Thoracic aorta (tissue), 2 donors: Measurements from ENCODE around the gene HELZ2. TPM values are rescaled to one million over a fixed set of nuclear protein-coding genes. Genes with fewer than 3 reads are reported as not detected.

Experiments
- ATAC-seq: fragments of 150-250 bp; one replicate; pipeline ENCODE4 v1.8.0; 2017; ENCODE audit warnings: low read depth; ENCODE audit not compliant: insufficient number of reproducible peaks, low FRiP score
- DNase-seq: peaks from one replicate; pipeline ENCODE4 v3.0.0-alpha.2; 2020; ENCODE audit warnings: low spot score
- H3K27ac ChIP-seq, 2 donors: fragments of 200-600 bp; sonication (generic); 1 replicate in 1 of 2; 2 replicates in 1 of 2; pipeline ENCODE4 v1.5.1; 2016; ENCODE audit warnings: mild to moderate bottlenecking in 2 of 2, moderate library complexity in 2 of 2
- H3K27me3 ChIP-seq: fragments of 200-600 bp; sonication (generic); replicated peaks from 2 replicates; pipeline ENCODE4 v1.6.0; 2016; ENCODE audit warnings: mild to moderate bottlenecking; ENCODE audit not compliant: insufficient read depth
- H3K36me3 ChIP-seq: fragments of 200-600 bp; sonication (generic); one replicate; pipeline ENCODE4 v1.5.1; 2016
- H3K4me1 ChIP-seq, 2 donors: fragments of 200-600 bp; sonication (generic); 1 replicate in 1 of 2; 2 replicates in 1 of 2; pipeline versions ENCODE4 v1.5.1 to v1.6.0; 2016; ENCODE audit warnings: low read depth in 2 of 2, mild to moderate bottlenecking in 1 of 2; ENCODE audit not compliant: control insufficient read depth in 1 of 2
- H3K4me3 ChIP-seq: fragments of 200-600 bp; sonication (generic); 2 replicates; pipeline ENCODE4 v1.5.1; 2016; ENCODE audit warnings: mild to moderate bottlenecking
- H3K9me3 ChIP-seq: fragments of 200-600 bp; sonication (generic); 2 replicates; pipeline ENCODE4 v1.5.1; 2016
- total RNA-seq, 2 donors: library from RNA; depleted of rRNA; stranded (reverse); fragments of >200 nt; gene quantifications; one replicate each; pipeline versions ENCODE4 v1.1.0 to v1.2.3, GENCODE V29; 2016
- TF ChIP-seq, protein P1 (sequence below): fragments of 200-600 bp; sonication (generic); IDR thresholded peaks from one replicate; pipeline ENCODE4 v1.5.1; 2019; ENCODE audit warnings: antibody characterized with exemption

HELZ2 gene
- total RNA-seq, 2 donors from 2014 or later: 45.2 to 50.3 TPM

DNA sequence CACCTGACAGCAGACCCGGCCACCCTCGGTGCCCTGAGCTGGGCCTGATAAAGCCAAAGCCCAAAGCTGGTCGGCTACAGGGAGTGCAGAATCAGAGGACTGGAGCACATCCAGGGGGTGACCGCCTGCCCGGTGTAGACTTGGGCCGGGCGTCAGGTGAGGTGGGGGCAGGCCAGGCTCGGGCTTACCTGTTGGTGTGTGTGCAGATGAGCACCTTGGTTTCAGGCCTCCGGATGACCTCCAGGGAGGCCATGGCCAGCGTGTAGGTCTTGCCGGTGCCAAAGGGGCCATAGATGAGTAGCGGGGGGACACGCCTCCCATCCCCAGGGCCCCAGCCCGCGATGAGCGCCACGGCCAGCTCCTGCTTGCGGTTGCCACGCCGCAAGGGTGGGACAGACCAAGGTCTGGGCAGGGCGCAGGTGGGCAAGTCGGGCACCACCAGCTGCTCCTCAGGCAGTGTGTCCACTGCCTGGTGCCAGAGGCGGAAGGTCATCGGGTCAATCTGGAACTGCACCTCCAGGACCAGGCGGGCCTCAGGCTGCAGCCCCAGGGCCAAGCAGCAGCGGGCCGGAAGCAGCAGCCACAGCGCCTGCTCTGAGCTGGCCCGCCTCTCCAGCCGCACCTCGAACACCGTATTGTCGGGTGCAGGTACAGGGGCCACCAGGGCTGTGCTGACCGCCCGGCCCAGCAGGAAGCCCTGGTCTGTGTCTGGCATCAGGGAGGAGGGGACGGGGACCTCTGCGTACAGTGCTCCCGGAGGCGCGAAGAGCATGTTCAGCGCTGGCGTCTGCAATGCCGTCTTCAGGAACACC, 5.7 kb downstream of the HELZ2 start:
- DNase-seq (no peak), ATAC-seq (no peak)
- H3K4me3 ChIP-seq: peak overlapping the region; percentile 30
- H3K27me3 ChIP-seq: no peaks in the 10 kb centered on the region
- no peaks in the 10 kb centered on the region for H3K9me3 ChIP-seq
- peaks cover 5% of the 10 kb centered on the region for H3K36me3 ChIP-seq
- peaks cover 3 to 8% of the 10 kb centered on the region in 2 donors for H3K4me1 ChIP-seq
- TF ChIP-seq, protein P1, sequence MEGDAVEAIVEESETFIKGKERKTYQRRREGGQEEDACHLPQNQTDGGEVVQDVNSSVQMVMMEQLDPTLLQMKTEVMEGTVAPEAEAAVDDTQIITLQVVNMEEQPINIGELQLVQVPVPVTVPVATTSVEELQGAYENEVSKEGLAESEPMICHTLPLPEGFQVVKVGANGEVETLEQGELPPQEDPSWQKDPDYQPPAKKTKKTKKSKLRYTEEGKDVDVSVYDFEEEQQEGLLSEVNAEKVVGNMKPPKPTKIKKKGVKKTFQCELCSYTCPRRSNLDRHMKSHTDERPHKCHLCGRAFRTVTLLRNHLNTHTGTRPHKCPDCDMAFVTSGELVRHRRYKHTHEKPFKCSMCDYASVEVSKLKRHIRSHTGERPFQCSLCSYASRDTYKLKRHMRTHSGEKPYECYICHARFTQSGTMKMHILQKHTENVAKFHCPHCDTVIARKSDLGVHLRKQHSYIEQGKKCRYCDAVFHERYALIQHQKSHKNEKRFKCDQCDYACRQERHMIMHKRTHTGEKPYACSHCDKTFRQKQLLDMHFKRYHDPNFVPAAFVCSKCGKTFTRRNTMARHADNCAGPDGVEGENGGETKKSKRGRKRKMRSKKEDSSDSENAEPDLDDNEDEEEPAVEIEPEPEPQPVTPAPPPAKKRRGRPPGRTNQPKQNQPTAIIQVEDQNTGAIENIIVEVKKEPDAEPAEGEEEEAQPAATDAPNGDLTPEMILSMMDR: no peak
- H3K27ac ChIP-seq: no peak overlapping the region

DNA sequence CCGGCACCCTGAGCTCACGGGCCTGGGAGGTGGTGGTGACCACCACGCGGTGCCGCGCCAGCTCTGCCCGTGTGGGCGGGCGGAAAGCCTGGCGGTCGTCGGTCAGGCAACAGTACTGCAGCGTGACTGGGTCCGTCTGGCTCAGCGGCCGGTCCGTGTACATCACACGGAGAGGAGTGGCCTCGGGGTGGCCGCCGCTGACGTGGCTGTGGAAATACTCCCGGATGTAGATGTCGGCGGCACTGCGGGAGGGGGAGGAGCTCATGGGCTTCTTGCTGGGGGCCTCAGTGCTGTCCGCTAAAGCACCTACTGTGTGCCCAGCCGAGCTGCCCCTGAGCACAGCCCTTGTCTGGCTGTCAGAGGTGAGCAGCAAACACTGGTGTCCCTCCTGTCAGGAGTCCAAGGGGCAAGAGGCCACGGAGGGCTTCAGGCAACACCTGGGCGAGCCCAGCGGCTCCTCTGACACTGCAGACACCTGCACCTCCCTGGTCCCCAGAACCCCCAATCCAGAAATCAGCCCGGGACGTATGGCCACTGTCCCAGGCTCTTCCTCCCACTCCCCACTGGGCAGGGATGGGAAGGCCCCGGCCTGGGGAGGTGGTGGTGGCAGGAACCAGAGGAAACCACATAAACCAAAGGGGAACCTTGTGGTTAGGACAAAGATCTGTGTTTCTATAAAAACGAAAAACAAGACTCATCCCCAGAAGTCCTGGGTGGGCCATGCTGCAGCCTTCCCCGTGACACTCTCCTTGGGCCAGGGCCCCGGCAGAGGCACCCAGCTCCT, 6.5 kb downstream of the HELZ2 start:
- H3K4me3 ChIP-seq: peak overlapping the region; percentile 30
- no peak for DNase-seq
- H3K27me3 ChIP-seq: no peaks in the 10 kb centered on the region
- ATAC-seq: no peak
- H3K36me3 ChIP-seq: peaks cover 5% of the 10 kb centered on the region
- H3K27ac ChIP-seq: no peak overlapping the region
- H3K4me1 ChIP-seq: no peaks in the 10 kb centered on the region
- no peaks in the 10 kb centered on the region for H3K9me3 ChIP-seq
- TF ChIP-seq, protein P1: no peak

DNA sequence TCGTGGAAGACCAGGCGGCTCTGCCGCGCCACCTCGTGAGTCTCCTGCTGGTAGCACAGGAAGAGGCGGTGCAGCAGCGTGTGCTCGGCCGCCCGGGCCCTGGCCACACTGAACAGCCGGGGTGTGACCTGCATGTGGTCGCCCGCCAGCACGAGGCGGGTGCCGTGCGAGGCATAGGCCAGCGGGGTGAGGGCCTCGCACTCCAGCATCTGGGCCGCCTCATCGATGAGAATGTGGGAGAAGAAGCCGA, 7.0 kb downstream of the HELZ2 start:
- no peak for DNase-seq
- no peak for ATAC-seq
- TF ChIP-seq, protein P1: no peak

DNA sequence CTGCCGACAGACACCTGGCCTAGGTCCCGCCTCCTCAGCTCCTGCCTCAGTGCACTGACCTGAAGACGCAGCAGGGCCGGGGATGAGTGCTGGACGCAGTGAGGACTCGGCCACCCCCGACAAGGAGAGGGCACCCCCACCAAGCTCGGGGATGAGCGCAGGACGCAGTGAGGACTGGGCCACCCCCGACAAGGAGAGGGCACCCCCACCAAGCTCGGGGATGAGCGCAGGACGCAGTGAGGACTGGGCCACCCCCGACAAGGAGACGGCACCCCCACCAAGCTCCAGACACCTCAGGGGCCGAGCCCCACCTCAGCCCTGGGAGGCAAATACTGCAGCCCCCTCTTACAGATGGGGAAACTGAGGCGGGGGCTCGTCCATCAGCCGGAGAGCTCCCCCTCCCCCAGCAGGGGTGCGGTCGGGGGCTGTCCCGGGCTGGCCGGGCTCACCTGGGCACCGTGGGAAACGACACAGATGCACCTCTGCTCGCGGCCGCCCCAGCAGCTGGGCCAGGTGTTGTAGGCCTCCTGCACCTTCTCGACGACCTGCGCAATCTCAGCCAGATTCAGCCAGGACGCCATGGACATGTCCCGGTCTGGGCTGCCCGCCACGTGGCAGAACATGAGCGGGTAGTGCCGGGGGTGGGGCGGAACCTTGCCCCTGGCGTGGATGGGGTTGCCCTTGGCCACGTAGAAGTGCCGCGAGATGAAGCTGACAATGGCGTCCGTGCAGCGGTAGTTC, 7.5 kb downstream of the HELZ2 start:
- Histone ChIP-seq H3K4me3 (no peak overlapping the region), H3K27ac (no peak overlapping the region), H3K36me3 (peaks cover 15% of the 10 kb centered on the region), H3K9me3 (no peaks in the 10 kb centered on the region), H3K4me1 (no peaks in the 10 kb centered on the region), H3K27me3 (no peaks in the 10 kb centered on the region)
- no peak for DNase-seq
- no peak for ATAC-seq
- TF ChIP-seq, protein P1: no peak

More for the DNA sequence above, 7.0 kb downstream of the HELZ2 start:
- Histone ChIP-seq H3K9me3 (no peaks in the 10 kb centered on the region), H3K4me1 (no peaks in the 10 kb centered on the region), H3K36me3 (peaks cover 10% of the 10 kb centered on the region), H3K27me3 (no peaks in the 10 kb centered on the region), H3K27ac (no peak overlapping the region), H3K4me3 (no peak overlapping the region)
